Common myeloid progenitor, CD34-positive (primary cell): ENCODE measurements around the gene FOLR1.
A peak's percentile ranks its signal among the peaks of the same experiment; 100 is the strongest.

ENCODE experiments used
- CTCF ChIA-PET: fragments of 350-600 bp; sonication (Branson Sonifier 250); formaldehyde crosslinking; loops from one replicate; lab custom pipeline; 2021; ENCODE audit warnings: antibody characterized with exemption; lab: Charles Lee
- POLR2A ChIA-PET: fragments of 350-600 bp; sonication (Branson Sonifier 250); formaldehyde crosslinking; loops from one replicate; lab custom pipeline; 2021; ENCODE audit warnings: antibody characterized with exemption; lab: Charles Lee
- DNase-seq, 3 donors: peaks; one replicate each; pipeline versions ENCODE4 v3.0.0 to v3.0.0-alpha.2; 2013
- H3K27ac ChIP-seq, 2 experiments: 1 replicate in 1 of 2; 2 replicates in 1 of 2; pipeline ENCODE4 v1.7.0; 2013; ENCODE audit warnings: inconsistent platforms in 2 of 2, low read length in 2 of 2, mild to moderate bottlenecking in 2 of 2, low read depth in 1 of 2, moderate library complexity in 1 of 2; ENCODE audit not compliant: severe bottlenecking in 2 of 2, insufficient read depth in 1 of 2, poor library complexity in 1 of 2
- H3K27me3 ChIP-seq, 5 experiments: replicated peaks in 2 of 5; 1 replicate in 3 of 5; 2 replicates in 2 of 5; pipeline versions ENCODE4 v1.6.1 to v1.7.0; 2013; ENCODE audit warnings: low read length in 4 of 5, mild to moderate bottlenecking in 2 of 5, moderate library complexity in 2 of 5, inconsistent platforms in 1 of 5; ENCODE audit not compliant: insufficient read depth in 5 of 5, control insufficient read depth in 4 of 5
- H3K36me3 ChIP-seq, 4 experiments: 1 replicate in 2 of 4; 2 replicates in 2 of 4; pipeline versions ENCODE4 v1.6.1 to v1.7.0; 2013; ENCODE audit warnings: low read length in 3 of 4, control low read depth in 1 of 4, mild to moderate bottlenecking in 1 of 4; ENCODE audit not compliant: control insufficient read depth in 4 of 4, insufficient read depth in 4 of 4
- H3K4me1 ChIP-seq, 4 experiments: 1 replicate in 3 of 4; 2 replicates in 1 of 4; pipeline versions ENCODE4 v1.6.1 to v1.7.1; 2013; ENCODE audit warnings: low read length in 3 of 4, mild to moderate bottlenecking in 3 of 4, control low read depth in 1 of 4, inconsistent platforms in 1 of 4, moderate library complexity in 1 of 4; ENCODE audit not compliant: control insufficient read depth in 4 of 4, insufficient read depth in 4 of 4; ENCODE audit errors: control extremely low read depth in 1 of 4
- H3K4me3 ChIP-seq, 7 experiments: 1 replicate in 4 of 7; 2 replicates in 3 of 7; pipeline versions ENCODE4 v1.5.1 to v1.7.0; 2013; ENCODE audit warnings: mild to moderate bottlenecking in 7 of 7, low read length in 6 of 7, moderate library complexity in 6 of 7, inconsistent platforms in 2 of 7, low read depth in 2 of 7, control low read depth in 1 of 7; ENCODE audit not compliant: insufficient read depth in 4 of 7, control insufficient read depth in 1 of 7; ENCODE audit errors: extremely low read depth in 1 of 7
- H3K9me3 ChIP-seq, 5 experiments: 1 replicate in 4 of 5; 2 replicates in 1 of 5; pipeline versions ENCODE4 v1.6.1 to v1.7.1; 2013; ENCODE audit warnings: low read length in 4 of 5, mild to moderate bottlenecking in 2 of 5, inconsistent platforms in 1 of 5, low read depth in 1 of 5, moderate library complexity in 1 of 5; ENCODE audit not compliant: control insufficient read depth in 4 of 5, insufficient read depth in 2 of 5; ENCODE audit errors: control extremely low read depth in 1 of 5
- WGBS: methylation state at CpG from one replicate; pipeline ENCODE4 v1.1.5; 2013; ENCODE audit not compliant: insufficient coverage; 5-methylcytosine and 5-hydroxymethylcytosine counted together

The FOLR1 gene

GRCh38 chr11:72222907-72223614, 31.1 kb downstream of the FOLR1 start:
- peak; percentile 95 to 98 (median 97) for DNase-seq
- ChIA-PET CTCF (interaction anchor here (0.6 to 4.5 kb wide), 7 partner anchors 12 to 79 kb away, joined by 3 to 27 read pairs (median 4); no protein-coding TSS in a partner anchor), POLR2A (interaction anchor here (0.6 to 1.8 kb wide), 5 partner anchors 111 to 232 kb away, joined by 3 to 5 read pairs (median 4); partner anchors contain the start of gene ANAPC15)
- WGBS = 0% methylated on average over 30 of the region's 47 CpGs
- Histone ChIP-seq H3K9me3 (no peaks in the 10 kb centered on the region), H3K4me1 (peaks cover 10 to 53% (median 40%) of the 10 kb centered on the region in 4 experiments), H3K36me3 (peaks cover under 1 to 18% (median 9%) of the 10 kb centered on the region in 4 experiments), H3K27me3 (no peaks in the 10 kb centered on the region), H3K4me3 (peak overlapping the region; percentile 61 to 95 (median 86)), H3K27ac (peak overlapping the region; percentile 50 to 85)

DNA sequence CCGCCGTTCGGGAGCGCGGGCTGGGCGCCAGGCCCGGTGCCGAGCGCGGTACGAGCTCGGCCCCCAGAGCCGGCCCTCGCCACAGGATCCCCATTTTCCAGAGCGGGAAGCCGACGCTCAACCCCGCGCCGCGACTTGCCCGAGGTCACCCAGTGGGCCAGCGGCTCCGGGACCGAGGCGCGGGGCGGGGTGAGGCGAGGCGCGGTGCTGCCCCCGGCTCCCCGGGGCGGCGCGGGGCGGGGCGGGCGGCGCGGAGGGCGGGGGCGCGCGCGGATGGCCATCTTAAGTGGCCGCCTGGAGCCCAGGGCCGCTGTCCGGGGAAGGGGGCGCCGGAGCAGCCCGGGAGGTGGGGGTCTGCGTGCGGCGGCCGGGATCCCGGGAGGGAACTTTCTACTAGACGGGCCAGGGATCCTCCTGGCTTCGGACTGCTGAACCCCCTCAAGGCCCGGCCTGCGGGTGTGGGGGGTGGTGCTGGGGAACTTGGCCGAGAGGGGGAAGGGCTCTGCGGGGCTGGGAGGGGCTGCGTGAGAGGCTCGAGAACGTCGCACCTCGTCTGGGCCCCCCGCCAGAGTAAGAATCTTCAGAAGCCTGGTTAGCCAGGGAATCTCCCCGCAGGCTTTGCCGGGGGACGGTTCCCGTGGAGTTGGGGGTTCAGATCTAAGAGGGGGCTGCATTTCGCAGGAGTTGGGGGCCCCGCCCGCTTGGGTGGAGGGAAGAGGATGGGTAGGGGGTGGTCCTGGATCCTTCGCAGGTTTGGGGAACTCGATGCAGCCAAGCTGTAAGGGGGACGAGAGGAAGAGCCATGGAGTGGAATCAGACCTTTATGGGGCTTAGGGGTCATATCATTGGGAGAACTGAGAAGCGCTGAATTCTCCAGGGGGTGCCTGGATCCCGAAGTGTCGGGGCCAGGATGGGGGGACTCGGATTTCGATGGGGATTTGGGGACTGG, 31.9 kb downstream of the FOLR1 start:
- peak overlapping the region; percentile 61 to 85 for H3K27ac ChIP-seq
- H3K9me3 ChIP-seq = no peaks in the 10 kb centered on the region
- peaks cover 2 to 26% (median 16%) of the 10 kb centered on the region in 4 experiments for H3K36me3 ChIP-seq
- no peaks in the 10 kb centered on the region for H3K27me3 ChIP-seq
- peak; percentile 52 to 76 (median 68) for DNase-seq
- peaks cover 8 to 45% (median 33%) of the 10 kb centered on the region in 4 experiments for H3K4me1 ChIP-seq
- WGBS = 0% methylated on average over 65 of the region's 84 CpGs
- POLR2A ChIA-PET = interaction anchor here (0.6 to 1.8 kb wide), 4 partner anchors 112 to 233 kb away, joined by 3 to 5 read pairs (median 4); partner anchors contain the start of gene ANAPC15
- CTCF ChIA-PET = interaction anchor here (1.0 to 4.5 kb wide), 4 partner anchors 11 to 80 kb away, joined by 4 to 27 read pairs (median 4); no protein-coding TSS in a partner anchor
- H3K4me3 ChIP-seq = peak overlapping the region; percentile 61 to 95 (median 86)

DNA sequence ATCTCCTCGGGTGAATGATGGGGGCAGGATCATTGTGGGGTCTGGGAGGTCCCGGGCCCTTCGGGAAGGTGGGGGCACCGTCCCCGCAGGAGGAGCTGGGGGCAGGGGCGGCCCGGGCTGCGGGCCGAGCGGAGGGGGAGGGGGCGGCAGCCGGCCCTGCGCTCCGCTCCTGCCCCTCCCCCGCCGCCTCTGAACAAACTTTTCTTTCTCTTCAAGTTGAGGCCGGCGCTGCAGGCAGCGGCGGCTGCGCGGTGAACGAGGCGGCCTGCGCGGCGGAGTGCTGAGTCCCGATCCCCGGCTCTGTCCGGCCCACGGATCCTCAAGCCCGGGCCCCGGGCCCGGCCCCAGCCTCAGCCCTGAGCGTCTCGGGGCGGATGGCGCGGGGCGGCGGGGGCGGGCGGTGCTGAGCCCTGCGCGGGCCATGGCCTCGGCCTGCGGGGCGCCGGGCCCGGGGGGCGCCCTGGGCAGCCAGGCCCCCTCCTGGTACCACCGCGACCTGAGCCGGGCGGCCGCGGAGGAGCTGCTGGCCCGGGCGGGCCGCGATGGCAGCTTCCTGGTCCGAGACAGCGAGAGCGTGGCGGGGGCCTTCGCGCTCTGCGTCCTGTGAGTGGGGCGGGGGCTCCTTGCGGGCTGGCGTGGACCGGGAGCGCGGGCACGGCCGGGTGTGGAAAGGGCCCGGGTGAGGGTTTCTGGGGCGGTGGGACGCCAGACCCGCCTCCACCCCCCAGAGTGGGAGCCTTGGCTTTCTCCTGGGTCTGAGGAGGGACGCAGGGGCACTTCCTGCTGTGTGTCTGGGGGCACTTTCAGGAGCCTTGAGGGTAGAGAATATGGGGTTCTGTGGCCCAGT, 32.8 kb downstream of the FOLR1 start, which contains the start of gene INPPL1:
Gene INPPL1 (plus strand): TSS at position 204 of the 847 bp plus-strand sequence. CDS start 218 bp downstream, at position 422.
- 0% methylated on average over 58 of the region's 81 CpGs for WGBS

GRCh38 chr11:72225411-72225951, 33.5 kb downstream of the FOLR1 start:
- POLR2A ChIA-PET = no interaction called here
- H3K36me3 ChIP-seq = peaks cover 2 to 42% (median 29%) of the 10 kb centered on the region in 4 experiments
- CTCF ChIA-PET = interaction anchor here (1.3 to 4.5 kb wide), 4 partner anchors 12 to 107 kb away, joined by 3 to 27 read pairs (median 4); no protein-coding TSS in a partner anchor
- H3K4me1 ChIP-seq = peaks cover 8 to 45% (median 33%) of the 10 kb centered on the region in 4 experiments
- DNase-seq = peak in 2 of 3 donors; percentile 56 to 62
- 3% methylated on average over 8 of the region's 11 CpGs for WGBS
- H3K9me3 ChIP-seq = no peaks in the 10 kb centered on the region
- H3K27me3 ChIP-seq = no peaks in the 10 kb centered on the region
- peak overlapping the region; percentile 61 to 95 (median 86) for H3K4me3 ChIP-seq
- H3K27ac ChIP-seq = peak overlapping the region in 1 of 2 experiments; percentile 69

More for the DNA sequence above, 32.8 kb downstream of the FOLR1 start, which contains the start of gene INPPL1:
- ChIA-PET POLR2A (no interaction called here), CTCF (interaction anchor here (1.3 to 4.5 kb wide), 4 partner anchors 12 to 108 kb away, joined by 3 to 27 read pairs (median 4); no protein-coding TSS in a partner anchor)
- Histone ChIP-seq H3K9me3 (no peaks in the 10 kb centered on the region), H3K27me3 (no peaks in the 10 kb centered on the region), H3K4me1 (peaks cover 8 to 45% (median 33%) of the 10 kb centered on the region in 4 experiments), H3K27ac (peak within 1 kb of the TSS; percentile 61 to 85), H3K4me3 (peak within 1 kb of the TSS; percentile 61 to 95 (median 86)), H3K36me3 (peaks cover 2 to 35% (median 25%) of the 10 kb centered on the region in 4 experiments)
- DNase-seq = peak in 2 of 3 donors; percentile 29 to 40

- ChIA-PET CTCF (interaction anchor here (1.9 to 4.5 kb wide), 2 partner anchors 10 to 16 kb away, joined by 4 to 27 read pairs; no protein-coding TSS in a partner anchor), POLR2A (interaction anchor here (0.6 kb wide), 1 partner anchor 43 kb away, joined by 3 read pairs; no protein-coding TSS in a partner anchor)
- Histone ChIP-seq H3K36me3 (peaks cover 4 to 54% (median 40%) of the 10 kb centered on the region in 4 experiments), H3K4me3 (no peak overlapping the region), H3K4me1 (peaks cover 8 to 33% (median 25%) of the 10 kb centered on the region in 4 experiments), H3K27ac (no peak overlapping the region), H3K9me3 (no peaks in the 10 kb centered on the region), H3K27me3 (no peaks in the 10 kb centered on the region)
- no peak for DNase-seq
- WGBS = 100% methylated on average over 1 of the region's 5 CpGs
These were observed 34.8 kb downstream of the FOLR1 start for GRCh38 chr11:72226701-72227100.
